ENCODE results near the gene BBS4.
"Not testable (repeated sequence)": the region's sequence is repeated elsewhere in the genome, so short reads cannot be mapped to it uniquely, and the experiment has no call there.

The BBS4 gene

GRCh38 chr15:72685925-72686794 is at the start of gene BBS4, which contains the start of gene HIGD2B:
Gene BBS4, plus strand, starts transcription at chr15:72686207. Its CDS starts 21 bp downstream, at chr15:72686228.
Gene HIGD2B, minus strand, starts transcription at chr15:72686182. Its CDS starts 9,808 bp downstream, at chr15:72676374.
- Mint-ChIP-seq H3K4me1 (peaks cover 10% of the 10 kb centered on the region), H3K27me3 (no peaks in the 10 kb centered on the region), H3K9me3 (no peaks in the 10 kb centered on the region), H3K36me3 (peaks cover 2% of the 10 kb centered on the region), H3K4me3 (peak within 1 kb of the TSS; percentile 87), H3K27ac (peak within 1 kb of the TSS; percentile 87)
- peak; percentile 73 to 78 for DNase-seq (ENCODE audit: low spot score in 2 of 2)
- ATAC-seq (ENCODE audit: low read depth) = peak; percentile 93

- H3K27me3 Mint-ChIP-seq, H3K27ac Mint-ChIP-seq, H3K36me3 Mint-ChIP-seq, H3K4me1 Mint-ChIP-seq, H3K4me3 Mint-ChIP-seq, H3K9me3 Mint-ChIP-seq: not testable (repeated sequence)
- DNase-seq (ENCODE audit: low spot score in 2 of 2) = peak in 1 of 2 donors; percentile 19
- ATAC-seq (ENCODE audit: low read depth) = peak; percentile 63
Measured at GRCh38 chr15:72636519-72637282, 49.3 kb upstream of the BBS4 start.

- not testable (repeated sequence) for DNase-seq (ENCODE audit: low spot score in 2 of 2); H3K27ac Mint-ChIP-seq; H3K36me3 Mint-ChIP-seq; H3K27me3 Mint-ChIP-seq; ATAC-seq (ENCODE audit: low read depth); H3K4me1 Mint-ChIP-seq; H3K9me3 Mint-ChIP-seq; H3K4me3 Mint-ChIP-seq
Measured at GRCh38 chr15:72639759-72640483, 46.1 kb upstream of the BBS4 start.

- not testable (repeated sequence) for H3K27me3 Mint-ChIP-seq, H3K9me3 Mint-ChIP-seq, H3K27ac Mint-ChIP-seq
Measured at GRCh38 chr15:72642271-72642670, 43.7 kb upstream of the BBS4 start.

GRCh38 chr15:72648631-72649253 is 37.3 kb upstream of the BBS4 start:
- not testable (repeated sequence) for H3K4me1 Mint-ChIP-seq; DNase-seq (ENCODE audit: low spot score in 2 of 2); H3K36me3 Mint-ChIP-seq; ATAC-seq (ENCODE audit: low read depth); H3K27me3 Mint-ChIP-seq; H3K4me3 Mint-ChIP-seq; H3K9me3 Mint-ChIP-seq; H3K27ac Mint-ChIP-seq

More at GRCh38 chr15:72642271-72642670, 43.7 kb upstream of the BBS4 start:
- H3K4me3 Mint-ChIP-seq; H3K36me3 Mint-ChIP-seq; ATAC-seq (ENCODE audit: low read depth); DNase-seq (ENCODE audit: low spot score in 2 of 2); H3K4me1 Mint-ChIP-seq: not testable (repeated sequence)

- H3K4me3 Mint-ChIP-seq; H3K27ac Mint-ChIP-seq; ATAC-seq (ENCODE audit: low read depth); H3K27me3 Mint-ChIP-seq; H3K36me3 Mint-ChIP-seq; H3K9me3 Mint-ChIP-seq; DNase-seq (ENCODE audit: low spot score in 2 of 2); H3K4me1 Mint-ChIP-seq: not testable (repeated sequence)
Measured at GRCh38 chr15:72654397-72654796, 31.6 kb upstream of the BBS4 start, which contains the start of gene GOLGA6B. Gene GOLGA6B, plus strand, starts transcription at chr15:72654697. Its CDS starts 41 bp downstream, at chr15:72654738.

- DNase-seq (ENCODE audit: low spot score in 2 of 2); ATAC-seq (ENCODE audit: low read depth); H3K36me3 Mint-ChIP-seq; H3K27ac Mint-ChIP-seq; H3K4me1 Mint-ChIP-seq; H3K27me3 Mint-ChIP-seq; H3K9me3 Mint-ChIP-seq; H3K4me3 Mint-ChIP-seq: not testable (repeated sequence)
Measured at GRCh38 chr15:72656014-72656413, 30.0 kb upstream of the BBS4 start.

- not testable (repeated sequence) for H3K27ac Mint-ChIP-seq; H3K36me3 Mint-ChIP-seq; H3K9me3 Mint-ChIP-seq; H3K4me3 Mint-ChIP-seq; ATAC-seq (ENCODE audit: low read depth); H3K4me1 Mint-ChIP-seq; H3K27me3 Mint-ChIP-seq; DNase-seq (ENCODE audit: low spot score in 2 of 2)
Measured at GRCh38 chr15:72661081-72661480, 24.9 kb upstream of the BBS4 start.

- H3K4me1 Mint-ChIP-seq; H3K27ac Mint-ChIP-seq; ATAC-seq (ENCODE audit: low read depth); DNase-seq (ENCODE audit: low spot score in 2 of 2); H3K4me3 Mint-ChIP-seq; H3K27me3 Mint-ChIP-seq; H3K36me3 Mint-ChIP-seq; H3K9me3 Mint-ChIP-seq: not testable (repeated sequence)
Measured at GRCh38 chr15:72663931-72664330, 22.1 kb upstream of the BBS4 start.

GRCh38 chr15:72665706-72666105 is 20.3 kb upstream of the BBS4 start:
- not testable (repeated sequence) for DNase-seq (ENCODE audit: low spot score in 2 of 2); H3K9me3 Mint-ChIP-seq; H3K27me3 Mint-ChIP-seq; H3K27ac Mint-ChIP-seq; ATAC-seq (ENCODE audit: low read depth); H3K36me3 Mint-ChIP-seq; H3K4me3 Mint-ChIP-seq; H3K4me1 Mint-ChIP-seq

GRCh38 chr15:72669803-72670202 is 16.2 kb upstream of the BBS4 start:
- not testable (repeated sequence) for ATAC-seq (ENCODE audit: low read depth); H3K9me3 Mint-ChIP-seq; DNase-seq (ENCODE audit: low spot score in 2 of 2); H3K4me3 Mint-ChIP-seq; H3K27ac Mint-ChIP-seq; H3K27me3 Mint-ChIP-seq; H3K36me3 Mint-ChIP-seq; H3K4me1 Mint-ChIP-seq

GRCh38 chr15:72670656-72671352 is 15.2 kb upstream of the BBS4 start:
- ATAC-seq (ENCODE audit: low read depth) = peak; percentile 91
- peak; percentile 67 to 72 for DNase-seq (ENCODE audit: low spot score in 2 of 2)
- not testable (repeated sequence) for H3K4me1 Mint-ChIP-seq, H3K27me3 Mint-ChIP-seq, H3K36me3 Mint-ChIP-seq, H3K9me3 Mint-ChIP-seq, H3K27ac Mint-ChIP-seq
- H3K4me3 Mint-ChIP-seq = peak overlapping the region; percentile 89

- H3K4me1 Mint-ChIP-seq = peaks cover 8% of the 10 kb centered on the region
- no peaks in the 10 kb centered on the region for H3K9me3 Mint-ChIP-seq
- peaks cover 6% of the 10 kb centered on the region for H3K27me3 Mint-ChIP-seq
- no peak overlapping the region for H3K27ac Mint-ChIP-seq
- no peaks in the 10 kb centered on the region for H3K36me3 Mint-ChIP-seq
- no peak for DNase-seq (ENCODE audit: low spot score in 2 of 2)
- H3K4me3 Mint-ChIP-seq = no peak overlapping the region
- ATAC-seq (ENCODE audit: low read depth) = no peak
Measured at GRCh38 chr15:72671525-72671924, 14.5 kb upstream of the BBS4 start.
